ENCODE results near the gene HLA-C. TPM values are rescaled to one million over a fixed set of nuclear protein-coding genes. Genes with fewer than 3 reads are reported as not detected.

HLA-C gene
- total and polyA plus RNA-seq, 4 experiments from 2014 or later = 1,481 to 2,914 (median 1,631) TPM

- no peaks in the 10 kb centered on the region for H3K36me3 ChIP-seq (ENCODE audit: insufficient read depth, low read length)
- CTCF ChIA-PET (ENCODE audit: partially characterized antibody) = no interaction called here
- no peaks in the 10 kb centered on the region for H3K9me3 ChIP-seq (ENCODE audit: control insufficient read depth in 1 of 2, low read length in 2 of 2)
- peak overlapping the region in 1 of 7 donors; percentile 12 for H3K27ac Mint-ChIP-seq
- no peak for DNase-seq
- no peaks in the 10 kb centered on the region for H3K27me3 ChIP-seq (ENCODE audit: insufficient read depth, low read length)
- POLR2A ChIA-PET (ENCODE audit: partially characterized antibody) = no interaction called here
- H3K4me3 ChIP-seq (ENCODE audit: low read length in 2 of 2) = no peak overlapping the region
- H3K9me3 Mint-ChIP-seq = no peaks in the 10 kb centered on the region
- H3K4me3 Mint-ChIP-seq = no peak overlapping the region
- peaks cover 0 to 1% (median 0%) of the 10 kb centered on the region in 4 donors for H3K4me1 Mint-ChIP-seq
- no peaks in the 10 kb centered on the region for H3K4me1 ChIP-seq (ENCODE audit: insufficient read depth, low read length)
- H3K27me3 Mint-ChIP-seq = peaks cover 4 to 7% of the 10 kb centered on the region in 2 donors
- no peak overlapping the region for H3K27ac ChIP-seq (ENCODE audit: low read depth, low read length)
- intact Hi-C loops (cut with micrococcal nuclease) = no loop called here
- H3K36me3 Mint-ChIP-seq = no peaks in the 10 kb centered on the region
These were observed 44.7 kb downstream of the HLA-C start for GRCh38 chr6:31227143-31227542.

GRCh38 chr6:31225735-31226134, 46.2 kb downstream of the HLA-C start:
- Histone ChIP-seq H3K36me3 (ENCODE audit: insufficient read depth, low read length) (no peaks in the 10 kb centered on the region), H3K27me3 (ENCODE audit: insufficient read depth, low read length) (no peaks in the 10 kb centered on the region), H3K4me1 (ENCODE audit: insufficient read depth, low read length) (no peaks in the 10 kb centered on the region), H3K4me3 (ENCODE audit: low read length in 2 of 2) (no peak overlapping the region), H3K9me3 (ENCODE audit: control insufficient read depth in 1 of 2, low read length in 2 of 2) (no peaks in the 10 kb centered on the region), H3K27ac (ENCODE audit: low read depth, low read length) (no peak overlapping the region)
- DNase-seq = no peak
- H3K36me3 Mint-ChIP-seq = no peaks in the 10 kb centered on the region
- intact Hi-C loops (cut with micrococcal nuclease) = no loop called here
- no peak overlapping the region for H3K4me3 Mint-ChIP-seq
- H3K27ac Mint-ChIP-seq = no peak overlapping the region
- POLR2A ChIA-PET (ENCODE audit: partially characterized antibody) = no interaction called here
- no peaks in the 10 kb centered on the region for H3K9me3 Mint-ChIP-seq
- peaks cover 2 to 7% of the 10 kb centered on the region in 2 donors for H3K27me3 Mint-ChIP-seq
- peaks cover 0 to 1% (median 0%) of the 10 kb centered on the region in 4 donors for H3K4me1 Mint-ChIP-seq
- CTCF ChIA-PET (ENCODE audit: partially characterized antibody) = no interaction called here

GRCh38 chr6:31222496-31222895, 49.4 kb downstream of the HLA-C start:
- H3K27me3 Mint-ChIP-seq = peaks cover under 1 to 2% of the 10 kb centered on the region in 2 donors
- peaks cover 0 to 1% (median 0%) of the 10 kb centered on the region in 4 donors for H3K4me1 Mint-ChIP-seq
- ChIA-PET POLR2A (ENCODE audit: partially characterized antibody) (no interaction called here), CTCF (ENCODE audit: partially characterized antibody) (no interaction called here)
- Histone ChIP-seq H3K27ac (ENCODE audit: low read depth, low read length) (no peak overlapping the region), H3K27me3 (ENCODE audit: insufficient read depth, low read length) (no peaks in the 10 kb centered on the region), H3K9me3 (ENCODE audit: control insufficient read depth in 1 of 2, low read length in 2 of 2) (no peaks in the 10 kb centered on the region), H3K4me3 (ENCODE audit: low read length in 2 of 2) (no peak overlapping the region), H3K4me1 (ENCODE audit: insufficient read depth, low read length) (no peaks in the 10 kb centered on the region), H3K36me3 (ENCODE audit: insufficient read depth, low read length) (no peaks in the 10 kb centered on the region)
- no peak overlapping the region for H3K4me3 Mint-ChIP-seq
- no peaks in the 10 kb centered on the region for H3K36me3 Mint-ChIP-seq
- DNase-seq = no peak
- H3K9me3 Mint-ChIP-seq = peaks cover 0 to 5% (median 0%) of the 10 kb centered on the region in 8 donors
- H3K27ac Mint-ChIP-seq = no peak overlapping the region
- intact Hi-C loops (cut with micrococcal nuclease) = no loop called here

Other genes with a start within 250 kb of the HLA-C start
- gene C6orf15, start 159.5 kb downstream of the HLA-C start, total RNA-seq = not detected
- not detected for gene C6orf15, start 159.5 kb downstream of the HLA-C start, polyA plus RNA-seq
- not detected for gene PSORS1C1, start 157.3 kb downstream of the HLA-C start, total RNA-seq
- under 1 TPM in 1 of 2 donors, not detected in 1; 0.60 TPM for gene PSORS1C1, start 157.3 kb downstream of the HLA-C start, polyA plus RNA-seq
- gene CDSN, start 151.6 kb downstream of the HLA-C start, total RNA-seq = not detected
- gene CDSN, start 151.6 kb downstream of the HLA-C start, polyA plus RNA-seq = not detected
- gene PSORS1C2, start 133.0 kb downstream of the HLA-C start, total RNA-seq = not detected
- gene PSORS1C2, start 133.0 kb downstream of the HLA-C start, polyA plus RNA-seq = not detected
- gene CCHCR1, start 114.3 kb downstream of the HLA-C start, total RNA-seq = 10 to 100 TPM; 29.8 to 30.5 TPM
- 1 to 10 TPM; 3.4 to 8.0 TPM for gene CCHCR1, start 114.3 kb downstream of the HLA-C start, polyA plus RNA-seq
- gene TCF19, start 113.5 kb downstream of the HLA-C start, total RNA-seq = 1 to 10 TPM; 9.0 to 9.9 TPM
- 1 to 10 TPM; 6.2 to 6.8 TPM for gene TCF19, start 113.5 kb downstream of the HLA-C start, polyA plus RNA-seq
- not detected for gene POU5F1, start 101.4 kb downstream of the HLA-C start, total RNA-seq
- not detected for gene POU5F1, start 101.4 kb downstream of the HLA-C start, polyA plus RNA-seq
- gene HLA-B, start 85.1 kb upstream of the HLA-C start, total RNA-seq = 1,000 to 10,000 TPM; 5,565 to 5,762 TPM
- 1,000 to 10,000 TPM; 6,650 to 9,105 TPM for gene HLA-B, start 85.1 kb upstream of the HLA-C start, polyA plus RNA-seq
- gene MICA, start 131.5 kb upstream of the HLA-C start, total RNA-seq = 10 to 100 TPM; 18.5 to 21.2 TPM
- 1 to 10 TPM; 3.5 to 5.4 TPM for gene MICA, start 131.5 kb upstream of the HLA-C start, polyA plus RNA-seq
- 10 to 100 TPM; 21.4 to 26.3 TPM for gene MICB, start 226.1 kb upstream of the HLA-C start, total RNA-seq
- gene MICB, start 226.1 kb upstream of the HLA-C start, polyA plus RNA-seq = 10 to 100 TPM in 1 of 2 donors, 1 to 10 TPM in 1; 8.0 to 11.5 TPM

Data from CD4-positive, alpha-beta memory T cell (primary cell).